NCI-H2029 treated with DMSO at 0.1 percent for 48 hours (cell line): ENCODE measurements around the gene UBQLN2.
"Not testable (repeated sequence)": the region's sequence is repeated elsewhere in the genome, so short reads cannot be mapped to it uniquely, and the experiment has no call there.

Experiments used
- DNase-seq: peaks from one replicate; lab custom pipeline; 2025; lab: John Stamatoyannopoulos, UW

UBQLN2 gene

GRCh38 chrX:56563231-56564161 is at the start of gene UBQLN2:
Gene UBQLN2 (plus strand): TSS chrX:56563627. CDS start chrX:56563874, 247 bp downstream.
- DNase-seq, result peak; percentile 36

- DNase-seq, result no peak
Measured at GRCh38 chrX:56519642-56520041, 43.8 kb upstream of the UBQLN2 start.

- DNase-seq, result not testable (repeated sequence)
Measured at GRCh38 chrX:56529482-56530007, 33.9 kb upstream of the UBQLN2 start.

- DNase-seq, result no peak
Measured at GRCh38 chrX:56530011-56530410, 33.4 kb upstream of the UBQLN2 start.

- no peak for DNase-seq
Measured at GRCh38 chrX:56550667-56551066, 12.8 kb upstream of the UBQLN2 start.

GRCh38 chrX:56554870-56555269 is 8.6 kb upstream of the UBQLN2 start:
- DNase-seq, result no peak

- no peak for DNase-seq
Measured at GRCh38 chrX:56557376-56557929, 6.0 kb upstream of the UBQLN2 start.

GRCh38 chrX:56564164-56564885 is 898 bp downstream of the UBQLN2 start:
- no peak for DNase-seq

- no peak for DNase-seq
Measured at GRCh38 chrX:56564921-56565840, 1.8 kb downstream of the UBQLN2 start.

- DNase-seq, result no peak
Measured at GRCh38 chrX:56569378-56570057, 6.1 kb downstream of the UBQLN2 start.

GRCh38 chrX:56572975-56573374 is 9.5 kb downstream of the UBQLN2 start:
- no peak for DNase-seq

- no peak for DNase-seq
Measured at GRCh38 chrX:56574861-56575260, 11.4 kb downstream of the UBQLN2 start.

GRCh38 chrX:56576721-56577120 is 13.3 kb downstream of the UBQLN2 start:
- DNase-seq, result no peak

GRCh38 chrX:56588397-56589188 is 25.2 kb downstream of the UBQLN2 start:
- no peak for DNase-seq

- DNase-seq, result not testable (repeated sequence)
Measured at GRCh38 chrX:56591830-56592229, 28.4 kb downstream of the UBQLN2 start.

- DNase-seq, result no peak
Measured at GRCh38 chrX:56600141-56600540, 36.7 kb downstream of the UBQLN2 start.

- DNase-seq, result no peak
Measured at GRCh38 chrX:56600987-56601386, 37.6 kb downstream of the UBQLN2 start.

GRCh38 chrX:56615282-56615681 is 51.9 kb downstream of the UBQLN2 start:
- no peak for DNase-seq
